Liver (tissue), 3 donors: ENCODE measurements around the gene GNG4.

Experiments used
- FOXA1 ChIP-seq: IDR thresholded peaks from 2 replicates; pipeline ENCODE4 v1.6.1; 2016; ENCODE audit warnings: antibody characterized with exemption
- RAD21 ChIP-seq, 2 donors: IDR thresholded peaks; 2 replicates each; pipeline ENCODE4 v1.6.1; 2016; ENCODE audit warnings: antibody characterized with exemption in 2 of 2, mild to moderate bottlenecking in 2 of 2
- TAF1 ChIP-seq: conservative IDR thresholded peaks from 2 replicates; pipeline ENCODE4 v1.6.1; 2016; ENCODE audit warnings: antibody characterized with exemption, mild to moderate bottlenecking
- TF ChIP-seq, protein P1 (sequence below): fragments of 150-350 bp; IDR thresholded peaks from 2 replicates; pipeline ENCODE4 v1.5.1; 2017; ENCODE audit warnings: improper control_type of control experiment, low read depth, low read length; ENCODE audit not compliant: missing input control
- TF ChIP-seq, protein P2 (sequence below): IDR thresholded peaks from 2 replicates; pipeline ENCODE4 v1.6.1; 2016; ENCODE audit warnings: antibody characterized with exemption
- TF ChIP-seq, protein P3 (sequence below): IDR thresholded peaks from 2 replicates; pipeline ENCODE4 v1.6.1; 2016; ENCODE audit warnings: antibody characterized with exemption
- donor health status: healthy.
- donor health status: healthy.

DNA sequence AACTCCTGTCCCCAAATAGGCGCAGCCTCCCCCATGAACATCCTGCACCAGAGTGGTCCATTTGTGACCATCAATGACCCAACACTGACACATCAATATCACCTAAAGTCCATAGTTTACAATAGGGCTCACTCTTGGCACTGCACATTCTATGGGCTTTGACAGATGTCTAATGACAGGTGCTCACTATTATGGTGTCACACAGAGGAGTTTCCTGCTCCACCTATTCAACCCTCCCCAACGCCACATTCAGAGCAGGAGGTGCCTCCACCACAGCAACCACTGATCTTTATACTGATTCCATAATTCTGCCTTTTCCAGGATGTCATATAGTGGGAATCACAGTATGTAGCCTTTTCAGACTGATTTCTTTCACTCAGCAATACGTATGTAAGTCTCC is 24.2 kb downstream of the GNG4 start:
- no peak for TF ChIP-seq FOXA1
- TF ChIP-seq, protein P1, sequence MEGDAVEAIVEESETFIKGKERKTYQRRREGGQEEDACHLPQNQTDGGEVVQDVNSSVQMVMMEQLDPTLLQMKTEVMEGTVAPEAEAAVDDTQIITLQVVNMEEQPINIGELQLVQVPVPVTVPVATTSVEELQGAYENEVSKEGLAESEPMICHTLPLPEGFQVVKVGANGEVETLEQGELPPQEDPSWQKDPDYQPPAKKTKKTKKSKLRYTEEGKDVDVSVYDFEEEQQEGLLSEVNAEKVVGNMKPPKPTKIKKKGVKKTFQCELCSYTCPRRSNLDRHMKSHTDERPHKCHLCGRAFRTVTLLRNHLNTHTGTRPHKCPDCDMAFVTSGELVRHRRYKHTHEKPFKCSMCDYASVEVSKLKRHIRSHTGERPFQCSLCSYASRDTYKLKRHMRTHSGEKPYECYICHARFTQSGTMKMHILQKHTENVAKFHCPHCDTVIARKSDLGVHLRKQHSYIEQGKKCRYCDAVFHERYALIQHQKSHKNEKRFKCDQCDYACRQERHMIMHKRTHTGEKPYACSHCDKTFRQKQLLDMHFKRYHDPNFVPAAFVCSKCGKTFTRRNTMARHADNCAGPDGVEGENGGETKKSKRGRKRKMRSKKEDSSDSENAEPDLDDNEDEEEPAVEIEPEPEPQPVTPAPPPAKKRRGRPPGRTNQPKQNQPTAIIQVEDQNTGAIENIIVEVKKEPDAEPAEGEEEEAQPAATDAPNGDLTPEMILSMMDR, result no peak
- TF ChIP-seq TAF1, result no peak
- TF ChIP-seq RAD21 (IDR thresholded peaks at IDR 0.05), result no peak
- TF ChIP-seq, protein P2, sequence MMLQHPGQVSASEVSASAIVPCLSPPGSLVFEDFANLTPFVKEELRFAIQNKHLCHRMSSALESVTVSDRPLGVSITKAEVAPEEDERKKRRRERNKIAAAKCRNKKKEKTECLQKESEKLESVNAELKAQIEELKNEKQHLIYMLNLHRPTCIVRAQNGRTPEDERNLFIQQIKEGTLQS, result no peak
- TF ChIP-seq, protein P3, sequence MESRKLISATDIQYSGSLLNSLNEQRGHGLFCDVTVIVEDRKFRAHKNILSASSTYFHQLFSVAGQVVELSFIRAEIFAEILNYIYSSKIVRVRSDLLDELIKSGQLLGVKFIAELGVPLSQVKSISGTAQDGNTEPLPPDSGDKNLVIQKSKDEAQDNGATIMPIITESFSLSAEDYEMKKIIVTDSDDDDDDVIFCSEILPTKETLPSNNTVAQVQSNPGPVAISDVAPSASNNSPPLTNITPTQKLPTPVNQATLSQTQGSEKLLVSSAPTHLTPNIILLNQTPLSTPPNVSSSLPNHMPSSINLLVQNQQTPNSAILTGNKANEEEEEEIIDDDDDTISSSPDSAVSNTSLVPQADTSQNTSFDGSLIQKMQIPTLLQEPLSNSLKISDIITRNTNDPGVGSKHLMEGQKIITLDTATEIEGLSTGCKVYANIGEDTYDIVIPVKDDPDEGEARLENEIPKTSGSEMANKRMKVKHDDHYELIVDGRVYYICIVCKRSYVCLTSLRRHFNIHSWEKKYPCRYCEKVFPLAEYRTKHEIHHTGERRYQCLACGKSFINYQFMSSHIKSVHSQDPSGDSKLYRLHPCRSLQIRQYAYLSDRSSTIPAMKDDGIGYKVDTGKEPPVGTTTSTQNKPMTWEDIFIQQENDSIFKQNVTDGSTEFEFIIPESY, result no peak
